Fibroblast of lung (primary cell): ENCODE results near the gene BHMT2.

Experiments used
- CTCF ChIP-seq, 2 donors: IDR thresholded peaks in 1 of 2; conservative IDR thresholded peaks in 1 of 2; 1 replicate in 1 of 2; 2 replicates in 1 of 2; pipeline ENCODE4 v1.5.1; 2011 to 2012; ENCODE audit warnings: low read length in 2 of 2, control low read depth in 1 of 2, inconsistent platforms in 1 of 2, low read depth in 1 of 2, mild to moderate bottlenecking in 1 of 2
- EZH2 ChIP-seq: IDR thresholded peaks from 2 replicates; pipeline ENCODE4 v1.5.1; 2012; ENCODE audit warnings: low read length, control low read depth, mild to moderate bottlenecking; ENCODE audit errors: missing control alignments

GRCh38 chr5:79119486-79119885 lies 49.9 kb downstream of the BHMT2 start:
- no peak for TF ChIP-seq CTCF (conservative IDR thresholded peaks at IDR 0.05 in 1 of 2, IDR thresholded peaks at IDR 0.05 in 1 of 2; ENCODE audit: low read depth in 1 of 2, low read length in 2 of 2)
- no peak for TF ChIP-seq EZH2
